Left colon (tissue), 2 donors: ENCODE measurements around the gene SLIT3. TPM values are rescaled to one million over a fixed set of nuclear protein-coding genes. Genes with fewer than 3 reads are reported as not detected.

ENCODE experiments used
- ATAC-seq: fragments of 200-7000 bp; cut with Tn5 transposase; one replicate; pipeline ENCODE4 v1.9.1; 2020; ENCODE audit warnings: mild to moderate bottlenecking, moderate library complexity
- DNase-seq, 2 donors: peaks; one replicate each; pipeline ENCODE4 v3.0.0-alpha.2; 2020
- intact Hi-C, 2 donors: fragments of 100-400 bp; cut with DNase I in 1 of 2; cut with micrococcal nuclease in 1 of 2; formaldehyde crosslinking; loops; one replicate each; pipeline versions ENCODE4 v1.11.2 to v1.14.0; 2022; cut with DNase I, micrococcal nuclease
- total RNA-seq, 2 donors: library from RNA; stranded (reverse); fragmentation: NEBNext Ultra II Directional; extraction: Animal tissue kit (Norgen Biotek cat#: 25700); gene quantifications; one replicate each; pipeline ENCODE4 v1.2.1, GENCODE V29; 2021
- donor health status: DM: no; HTN: no; CAD: no.
- donor health status: DM: yes; HTN: yes; CAD: no.

SLIT3 gene
- total RNA-seq, 2 donors from 2014 or later = 6.1 to 15.7 TPM

DNA sequence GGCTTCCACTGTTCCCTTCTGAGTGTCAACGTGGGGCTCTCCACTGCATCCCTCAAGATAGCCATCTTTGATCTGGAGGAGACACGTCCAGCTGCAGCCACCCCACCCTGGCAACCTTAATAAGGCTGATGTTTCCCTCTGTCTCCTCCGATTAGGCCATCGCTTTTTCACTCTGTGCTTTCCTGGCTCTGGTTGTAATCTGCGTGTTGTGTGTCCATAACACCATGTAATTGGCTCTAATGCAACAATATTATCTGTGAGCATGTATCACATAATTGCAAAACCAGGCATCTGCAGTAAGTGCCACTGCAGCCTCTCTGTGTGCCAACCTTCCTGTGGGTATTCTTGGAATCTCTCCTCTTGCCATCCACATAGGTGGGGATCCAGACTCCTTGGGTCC, 471.9 kb downstream of the SLIT3 start:
- ATAC-seq (no peak), DNase-seq (no peak)
- intact Hi-C loops = no loop called here

DNA sequence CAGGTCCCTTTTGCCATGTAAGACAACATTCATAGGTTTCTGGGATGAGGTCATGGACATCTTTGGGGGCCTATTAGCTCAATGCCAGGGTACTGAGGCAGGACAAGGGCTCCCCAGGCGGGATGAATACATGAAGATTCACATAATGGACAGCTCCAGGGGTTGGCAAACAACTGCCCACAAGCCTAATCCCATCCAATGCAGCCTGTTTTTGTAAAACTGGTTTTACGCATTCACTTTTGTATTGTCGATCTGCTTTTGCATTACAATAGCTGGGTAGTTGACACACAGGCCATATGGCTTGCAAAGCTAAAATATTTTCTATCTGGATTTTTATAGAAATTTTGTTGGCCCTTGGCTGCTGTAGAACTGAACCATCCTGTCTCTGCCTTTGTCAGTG, 473.3 kb downstream of the SLIT3 start:
- DNase-seq = no peak
- intact Hi-C loops = no loop called here
- ATAC-seq = no peak

DNA sequence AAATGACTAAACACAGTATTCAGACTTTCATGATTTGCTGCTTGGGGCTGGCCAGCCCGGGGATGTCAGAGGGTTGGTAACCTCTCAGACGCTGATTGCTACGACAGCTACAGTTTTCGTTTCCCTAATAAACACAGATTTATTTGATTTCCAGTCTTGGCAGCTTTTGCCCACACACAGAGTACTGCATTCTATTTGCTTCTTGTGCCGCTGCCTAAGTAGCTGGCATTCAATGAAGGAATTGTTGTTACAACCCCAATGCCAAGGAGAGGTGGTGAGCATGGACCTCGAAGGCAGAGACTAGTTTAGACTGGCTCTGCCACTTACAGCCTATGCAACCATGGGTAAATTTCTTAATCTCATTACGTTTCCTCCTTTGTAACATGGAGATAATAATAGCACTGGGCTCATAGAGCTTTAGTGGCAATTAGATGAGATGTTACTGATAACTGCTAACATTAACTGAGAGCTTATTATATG, 474.7 kb downstream of the SLIT3 start:
- no peak for ATAC-seq
- intact Hi-C loops = no loop called here
- DNase-seq = no peak

DNA sequence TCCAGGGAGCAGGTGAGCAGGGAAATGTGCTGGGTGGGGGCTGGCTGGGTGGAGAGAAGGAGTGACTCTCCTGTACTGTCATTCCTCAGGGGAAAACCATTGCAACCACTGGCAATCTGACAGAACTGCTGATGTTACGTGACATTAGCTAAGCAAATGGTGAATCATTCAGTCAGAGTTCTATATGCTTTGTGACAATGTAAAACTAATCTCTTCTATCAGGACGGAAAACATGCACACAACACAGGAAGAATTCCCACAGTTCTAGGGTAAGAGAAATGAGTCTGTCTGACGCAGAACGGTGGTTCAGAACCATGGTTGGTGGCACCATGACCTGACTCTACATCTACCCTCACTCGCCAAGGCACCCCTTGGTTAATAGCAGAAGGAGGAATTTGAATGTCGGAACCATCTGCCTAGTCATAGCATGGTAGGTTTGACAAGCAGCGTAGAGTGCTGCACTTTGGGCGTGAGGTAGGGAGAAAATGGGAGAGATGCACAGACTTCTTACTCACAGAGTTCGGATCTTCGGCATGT, 478.1 kb downstream of the SLIT3 start:
- intact Hi-C loops = no loop called here
- DNase-seq = no peak
- ATAC-seq = no peak

DNA sequence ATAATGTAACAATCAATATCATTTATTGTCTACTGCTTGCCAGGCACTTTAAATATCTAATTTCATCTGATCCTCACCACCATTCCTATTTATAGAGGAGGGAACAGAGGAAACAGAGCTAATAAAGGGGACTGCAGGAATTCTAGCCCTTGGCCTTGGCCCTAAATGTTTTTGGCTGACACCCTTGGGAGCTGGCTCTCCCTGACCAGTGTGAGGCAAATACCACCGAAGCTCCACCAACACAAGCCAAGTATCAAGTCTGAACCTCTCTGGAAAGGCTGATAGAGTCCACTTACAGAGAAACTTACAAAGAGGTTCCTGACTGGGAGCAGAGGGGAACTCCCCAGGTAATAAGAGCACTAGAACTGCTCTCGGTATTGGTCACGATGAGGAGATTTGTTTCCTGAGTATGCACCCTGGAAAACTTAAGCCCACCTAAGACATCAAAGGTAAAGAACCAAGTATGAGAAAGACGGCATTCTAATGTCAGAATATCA, 478.6 kb downstream of the SLIT3 start:
- ATAC-seq (no peak), DNase-seq (no peak)

DNA sequence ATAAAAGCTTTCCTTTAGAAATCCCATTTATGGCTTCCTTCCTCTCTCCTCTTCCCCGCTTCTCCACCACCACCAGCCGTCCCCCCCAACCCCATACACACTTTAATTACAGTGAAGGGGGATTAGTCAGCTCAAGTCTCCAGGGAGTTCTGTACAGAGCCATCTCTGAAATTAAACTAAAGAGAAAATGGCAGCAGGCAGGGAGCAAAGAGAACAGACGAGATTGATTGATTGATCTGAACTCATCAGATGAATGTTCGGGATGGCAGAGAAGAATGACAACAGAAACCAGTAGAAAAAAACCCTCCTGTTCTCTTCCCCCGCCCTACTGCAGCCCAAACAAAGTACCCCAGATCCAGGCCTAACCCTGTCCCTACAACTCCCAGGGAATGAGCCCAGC, 480.1 kb downstream of the SLIT3 start:
- intact Hi-C loops = no loop called here

More for the DNA sequence above, 478.6 kb downstream of the SLIT3 start:
- intact Hi-C loops = no loop called here

DNA sequence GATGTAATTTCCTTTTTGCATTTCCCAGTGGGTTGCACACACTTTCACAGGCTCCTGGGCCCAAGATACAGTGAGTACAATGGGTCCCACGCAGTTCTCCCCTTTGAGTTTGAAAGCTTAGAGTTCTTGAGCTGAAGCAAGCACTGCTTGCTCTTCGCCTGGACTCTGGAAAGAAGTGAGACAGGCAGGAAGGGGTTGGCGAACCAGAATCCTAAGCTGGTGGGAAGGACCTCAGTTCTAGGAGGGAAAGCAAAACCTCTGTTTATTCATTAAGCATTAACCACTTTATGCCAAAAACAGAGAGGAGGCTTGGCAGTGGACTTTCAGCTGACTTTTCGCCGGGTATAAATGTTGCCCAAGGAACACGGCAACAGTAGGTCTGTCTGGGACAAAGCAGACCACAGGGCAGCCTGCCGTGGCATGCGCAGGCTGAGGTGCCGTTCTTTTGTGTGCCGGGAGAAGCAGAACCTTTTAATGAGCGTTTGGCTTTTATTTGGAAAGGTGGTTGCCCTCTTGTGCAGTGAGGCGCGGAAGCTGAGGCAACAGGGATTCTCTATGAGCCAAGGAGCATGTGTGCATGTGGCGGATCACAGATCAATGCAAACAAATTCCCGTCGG, 481.8 kb downstream of the SLIT3 start:
- DNase-seq (no peak), ATAC-seq (no peak)
- intact Hi-C loops = no loop called here

More for the DNA sequence above, 480.1 kb downstream of the SLIT3 start:
- DNase-seq = no peak
- ATAC-seq = no peak

DNA sequence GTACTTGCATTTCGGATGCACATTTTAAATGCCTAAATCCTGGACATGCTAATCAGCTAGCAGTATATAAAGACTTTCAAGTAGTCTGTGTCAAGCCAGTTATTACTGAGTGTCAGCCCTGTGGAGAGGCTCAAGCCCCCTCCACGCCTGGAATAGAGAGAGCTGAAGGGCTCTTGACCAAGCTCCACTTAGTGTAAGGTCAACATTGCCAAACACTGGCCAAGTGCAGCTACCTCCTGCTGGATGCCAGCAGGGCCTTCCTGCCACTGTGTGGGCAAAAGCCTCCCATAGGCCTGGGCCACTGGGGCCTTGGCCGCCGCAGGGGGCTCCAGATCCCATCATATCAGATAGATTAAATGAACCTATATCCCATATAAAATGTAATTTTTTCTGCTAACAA, 482.4 kb downstream of the SLIT3 start:
- no peak for DNase-seq
- ATAC-seq = no peak
- intact Hi-C loops = no loop called here

DNA sequence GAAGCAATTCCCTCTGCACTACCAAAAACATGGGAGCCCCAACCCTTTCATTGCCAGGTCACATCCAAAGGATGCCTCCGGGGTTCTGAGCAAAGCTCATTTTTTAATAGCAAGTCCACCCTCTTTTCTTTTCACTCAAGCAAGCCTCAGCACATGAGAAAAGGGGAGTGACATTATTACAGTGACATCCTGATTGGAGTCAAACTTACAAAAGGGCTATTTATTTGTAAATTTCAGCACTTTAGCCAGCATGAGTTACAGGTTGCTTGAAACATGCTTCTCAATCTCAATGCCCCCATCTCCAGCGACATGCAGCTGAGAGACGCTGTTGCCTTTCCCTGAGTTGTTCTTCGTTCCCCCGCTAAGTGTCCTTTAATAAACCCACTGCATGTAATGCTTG, 483.3 kb downstream of the SLIT3 start:
- DNase-seq (no peak), ATAC-seq (no peak)
- intact Hi-C loops = no loop called here

DNA sequence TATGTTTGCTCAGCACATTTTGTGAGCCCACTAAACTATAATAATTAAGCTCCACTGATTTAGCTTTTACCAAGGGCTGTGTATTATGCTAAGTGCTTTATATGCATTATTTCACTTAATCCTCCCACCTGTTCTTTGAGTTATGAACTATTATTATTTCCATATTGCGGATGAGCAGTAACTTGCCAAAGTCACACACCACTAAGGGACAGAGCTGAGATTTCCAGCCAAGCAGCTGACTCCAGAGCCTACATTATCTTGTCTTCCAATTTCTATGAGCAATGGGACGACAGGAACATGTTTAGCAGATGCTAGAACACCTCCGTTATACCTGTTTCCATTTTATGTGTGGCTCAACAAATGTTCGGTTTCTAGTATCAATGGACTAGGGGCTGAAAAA, 484.3 kb downstream of the SLIT3 start:
- ATAC-seq (no peak), DNase-seq (no peak)
- intact Hi-C loops = no loop called here

DNA sequence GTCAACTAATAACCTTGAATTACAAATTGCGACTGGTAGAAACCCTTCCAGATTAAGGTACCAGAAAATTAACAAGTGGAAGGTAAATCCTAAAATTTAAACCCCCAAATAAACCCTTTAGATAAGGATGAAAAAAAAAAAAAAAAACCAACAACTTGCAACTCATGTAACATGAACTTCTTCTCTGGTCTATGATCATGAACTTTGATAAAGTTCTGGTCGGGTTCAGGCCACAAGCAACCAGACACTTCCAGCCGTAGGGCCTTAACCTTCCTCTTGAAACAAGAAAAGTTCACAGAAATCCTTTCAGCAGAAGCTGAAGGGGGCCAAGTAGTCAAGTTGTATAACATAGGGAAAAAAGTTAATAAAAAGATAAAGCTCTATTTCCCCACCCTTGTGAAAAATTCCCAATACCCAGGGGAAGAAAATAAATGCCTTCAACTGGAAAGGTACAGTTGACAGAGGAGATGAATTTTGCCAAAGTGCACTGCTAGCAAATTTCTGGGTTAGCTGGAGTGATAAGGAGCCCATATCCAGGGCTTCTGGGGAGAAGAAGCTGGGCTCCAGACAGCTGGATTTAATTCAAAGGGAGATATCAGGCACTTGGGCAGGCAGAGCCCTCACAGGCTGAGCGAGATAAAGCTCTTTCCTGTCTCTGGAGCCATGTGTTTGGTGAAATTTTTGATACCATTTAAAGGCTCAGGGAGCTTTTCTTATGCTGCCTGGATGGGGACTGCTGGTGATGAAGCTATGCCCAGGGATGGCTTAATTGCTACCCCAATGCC, 487.6 kb downstream of the SLIT3 start:
- intact Hi-C loops = no loop called here
- ATAC-seq = no peak
- DNase-seq = no peak

DNA sequence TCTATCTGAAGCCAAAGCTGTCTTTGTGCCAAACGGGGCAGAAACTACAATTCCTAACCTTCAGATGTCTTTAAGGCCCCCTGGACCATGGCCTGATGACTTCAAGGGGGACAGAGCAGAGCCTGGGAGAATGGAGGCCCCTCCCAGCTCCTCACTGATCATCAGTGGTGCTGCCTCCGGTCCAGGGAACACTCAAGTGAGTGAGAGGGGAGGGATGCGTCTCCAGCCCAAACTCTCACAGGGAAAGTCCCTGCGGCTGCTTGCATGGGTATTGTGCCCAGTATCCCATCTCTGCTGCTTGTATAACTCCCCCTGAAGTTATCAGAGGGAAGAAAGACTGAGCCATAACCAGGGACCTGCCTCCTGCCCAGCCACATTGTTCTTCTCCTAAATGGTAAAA, 490.3 kb downstream of the SLIT3 start:
- DNase-seq (no peak), ATAC-seq (no peak)
- intact Hi-C loops = no loop called here

DNA sequence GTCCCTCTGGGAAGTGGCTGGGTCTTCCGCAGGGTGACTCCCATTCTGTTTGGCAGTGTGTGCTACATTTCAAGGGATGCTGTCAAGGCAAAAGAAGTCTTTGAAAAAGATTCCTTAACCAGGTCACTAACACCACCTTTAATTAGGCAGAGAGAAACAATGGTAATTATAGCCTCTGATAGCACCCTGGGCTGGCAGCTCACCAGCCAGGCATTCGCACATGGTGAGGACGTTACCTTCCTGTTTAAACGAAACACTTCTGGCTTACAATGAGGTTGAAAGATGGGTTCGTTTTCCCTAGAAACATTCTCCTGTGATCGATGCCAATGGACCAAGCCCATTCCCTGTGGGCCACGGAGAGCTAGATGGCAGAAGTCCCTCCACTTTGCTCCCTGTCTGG, 491.7 kb downstream of the SLIT3 start:
- DNase-seq = no peak
- no peak for ATAC-seq
- intact Hi-C loops = no loop called here

DNA sequence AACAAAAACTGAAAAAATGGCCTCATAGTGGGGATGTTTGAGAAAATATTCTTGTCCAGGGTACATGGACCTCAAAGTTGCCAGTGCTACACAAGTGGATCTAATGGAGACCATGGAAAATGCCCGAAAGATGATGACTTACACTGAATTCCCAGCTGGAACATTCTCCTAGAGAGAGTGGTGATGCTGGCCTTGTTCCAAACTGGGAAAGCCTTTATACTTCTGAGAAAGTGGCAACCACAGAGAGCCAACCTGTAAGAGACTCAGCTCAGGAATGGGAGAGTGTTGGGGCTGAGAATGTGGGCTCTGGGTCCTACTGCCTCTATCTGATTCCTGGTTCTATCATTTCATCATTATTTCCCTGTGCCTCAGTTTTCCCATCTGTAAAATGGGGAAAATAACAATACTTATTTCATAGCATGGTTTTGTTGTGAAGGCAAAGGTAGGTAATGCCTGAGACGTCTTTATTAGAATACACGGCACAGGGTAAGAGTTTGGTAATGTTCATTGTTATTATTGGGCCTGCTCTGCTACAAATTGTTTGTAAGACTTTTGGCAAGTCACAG, 492.8 kb downstream of the SLIT3 start:
- no peak for ATAC-seq
- no peak for DNase-seq
- intact Hi-C loops = no loop called here

DNA sequence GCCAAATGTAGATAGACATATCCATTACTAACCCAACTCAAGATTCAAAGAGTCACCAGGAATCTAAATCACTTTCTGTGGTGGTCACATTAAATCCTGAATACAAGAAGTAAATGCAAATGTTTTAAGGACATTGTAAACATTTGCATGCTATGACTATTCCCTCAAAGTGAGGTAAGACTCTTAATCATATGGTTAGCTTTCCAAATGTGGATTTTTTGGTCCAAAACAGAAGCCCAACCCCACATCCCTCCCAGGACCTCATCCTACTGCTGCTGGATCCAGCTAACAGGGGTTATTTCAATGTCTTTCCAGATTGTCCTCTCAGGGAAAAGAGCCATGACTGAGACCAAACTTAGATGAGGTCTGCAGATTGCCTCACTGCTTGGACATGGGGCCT, 493.7 kb downstream of the SLIT3 start:
- intact Hi-C loops = no loop called here
- DNase-seq (no peak), ATAC-seq (no peak)

DNA sequence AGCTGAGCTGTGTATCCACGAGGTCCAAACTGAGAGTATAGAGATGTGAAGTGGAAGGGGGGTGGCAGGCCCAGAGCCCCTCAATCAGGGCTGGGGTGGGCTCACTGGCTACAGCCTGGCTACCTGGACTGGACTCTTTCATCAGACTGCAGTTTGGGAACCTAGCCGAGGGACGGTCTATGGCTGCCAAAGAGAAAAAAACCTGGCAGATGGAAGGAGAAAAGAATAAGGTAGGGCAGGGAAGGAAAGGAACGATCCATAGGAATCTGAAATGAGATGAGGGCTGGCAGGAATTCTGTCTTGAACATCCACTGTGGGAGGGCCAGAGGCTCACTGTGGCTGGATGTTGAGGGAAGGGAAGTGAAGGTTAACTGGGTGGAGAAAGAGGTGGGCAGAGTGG, 497.4 kb downstream of the SLIT3 start:
- intact Hi-C loops = no loop called here
- no peak for ATAC-seq
- no peak for DNase-seq

DNA sequence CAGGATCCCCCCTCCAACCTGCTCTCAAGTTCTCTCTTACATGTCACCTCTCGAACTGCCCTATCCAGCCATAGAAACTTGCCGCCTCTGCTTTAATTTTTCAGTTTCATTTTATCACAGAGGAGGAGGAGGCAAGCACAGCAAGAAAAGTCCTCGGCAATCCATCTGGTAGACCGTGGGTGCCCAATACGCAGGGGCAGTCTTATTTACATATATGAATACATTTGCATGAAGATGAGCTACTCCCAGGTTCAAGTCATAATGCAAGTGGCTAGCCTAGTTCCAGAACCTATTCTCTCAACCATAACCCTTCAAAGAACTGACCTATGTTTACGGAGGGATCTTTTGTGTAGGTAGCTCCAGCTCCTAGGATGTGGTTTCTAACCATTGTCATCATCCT, 498.6 kb downstream of the SLIT3 start:
- DNase-seq (no peak), ATAC-seq (no peak)
- intact Hi-C loops = no loop called here

DNA sequence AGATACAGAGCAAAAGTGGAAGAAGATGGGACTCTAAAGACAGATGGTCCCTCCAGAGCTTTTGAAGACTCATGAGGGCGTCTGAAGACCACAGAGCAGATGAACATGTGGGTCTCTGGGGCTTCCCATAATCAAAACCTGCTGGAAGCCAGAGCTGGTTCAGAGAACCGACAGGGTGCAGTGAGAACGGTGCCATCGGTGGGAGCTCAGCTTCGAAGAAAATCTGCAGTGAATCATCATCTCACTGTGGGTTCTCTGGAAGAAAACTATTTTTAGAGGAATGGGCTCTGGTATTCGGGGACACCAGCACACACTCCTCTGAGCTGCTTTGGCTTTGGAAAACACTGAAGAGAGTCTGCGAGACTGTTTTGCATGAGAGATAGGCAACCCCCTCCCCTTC, 499.4 kb downstream of the SLIT3 start:
- intact Hi-C loops = no loop called here
- ATAC-seq = no peak

DNA sequence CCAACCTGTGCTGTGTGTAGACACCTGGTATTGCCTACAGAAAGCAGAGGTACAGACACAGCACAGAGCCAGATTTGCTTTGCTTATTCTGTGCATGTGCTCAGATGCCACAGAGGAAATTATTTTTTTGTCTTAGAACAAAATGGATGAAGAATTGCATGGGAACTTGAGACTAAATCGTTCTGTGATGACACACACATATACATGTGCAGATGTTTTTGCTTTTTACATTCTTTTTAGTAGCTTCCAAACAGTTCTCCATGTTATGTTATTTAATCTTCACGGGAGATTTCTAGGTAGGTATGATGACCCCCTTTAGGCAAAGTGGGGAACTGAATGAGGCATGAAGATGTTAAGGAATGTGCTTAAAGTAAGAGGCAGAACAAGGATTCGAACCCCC, 500.2 kb downstream of the SLIT3 start:
- ATAC-seq = no peak
- intact Hi-C loops = no loop called here
- no peak for DNase-seq

More for the DNA sequence above, 499.4 kb downstream of the SLIT3 start:
- DNase-seq = no peak
